ENCODE results near the gene NAT10. TPM values are rescaled to one million over a fixed set of nuclear protein-coding genes. Genes with fewer than 3 reads are reported as not detected.

Gene NAT10
- total RNA-seq, 4 donors from 2014 or later = 19.9 to 27.5 (median 21.6) TPM

- H3K9me3 ChIP-seq = no peaks in the 10 kb centered on the region
- H3K4me1 ChIP-seq = peaks cover 0 to 6% (median 0%) of the 10 kb centered on the region in 3 donors
- no peaks in the 10 kb centered on the region for H3K27me3 ChIP-seq
- ATAC-seq = no peak
- WGBS, 2 donors (ENCODE audit: low coverage in 1 of 2) = 80 to 88% methylated on average over 3 to 7 of the region's 9 CpGs
- no peaks in the 10 kb centered on the region for H3K36me3 ChIP-seq
- no peak overlapping the region for H3K4me3 ChIP-seq
- no peak for TF ChIP-seq POLR2A (IDR thresholded peaks at IDR 0.05)
- TF ChIP-seq EP300 (IDR thresholded peaks at IDR 0.05) = no peak
- TF ChIP-seq, protein P1, sequence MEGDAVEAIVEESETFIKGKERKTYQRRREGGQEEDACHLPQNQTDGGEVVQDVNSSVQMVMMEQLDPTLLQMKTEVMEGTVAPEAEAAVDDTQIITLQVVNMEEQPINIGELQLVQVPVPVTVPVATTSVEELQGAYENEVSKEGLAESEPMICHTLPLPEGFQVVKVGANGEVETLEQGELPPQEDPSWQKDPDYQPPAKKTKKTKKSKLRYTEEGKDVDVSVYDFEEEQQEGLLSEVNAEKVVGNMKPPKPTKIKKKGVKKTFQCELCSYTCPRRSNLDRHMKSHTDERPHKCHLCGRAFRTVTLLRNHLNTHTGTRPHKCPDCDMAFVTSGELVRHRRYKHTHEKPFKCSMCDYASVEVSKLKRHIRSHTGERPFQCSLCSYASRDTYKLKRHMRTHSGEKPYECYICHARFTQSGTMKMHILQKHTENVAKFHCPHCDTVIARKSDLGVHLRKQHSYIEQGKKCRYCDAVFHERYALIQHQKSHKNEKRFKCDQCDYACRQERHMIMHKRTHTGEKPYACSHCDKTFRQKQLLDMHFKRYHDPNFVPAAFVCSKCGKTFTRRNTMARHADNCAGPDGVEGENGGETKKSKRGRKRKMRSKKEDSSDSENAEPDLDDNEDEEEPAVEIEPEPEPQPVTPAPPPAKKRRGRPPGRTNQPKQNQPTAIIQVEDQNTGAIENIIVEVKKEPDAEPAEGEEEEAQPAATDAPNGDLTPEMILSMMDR (IDR thresholded peaks at IDR 0.05) = no peak
- TF ChIP-seq POLR2AphosphoS5 (IDR thresholded peaks at IDR 0.05) = no peak
- H3K27ac ChIP-seq = no peak overlapping the region
These were observed 78.5 kb downstream of the NAT10 start for GRCh38 chr11:34183848-34184391.

- TF ChIP-seq POLR2AphosphoS5 (IDR thresholded peaks at IDR 0.05) (no peak), EP300 (IDR thresholded peaks at IDR 0.05) (no peak), POLR2A (IDR thresholded peaks at IDR 0.05) (no peak)
- TF ChIP-seq, protein P1 (IDR thresholded peaks at IDR 0.05) = no peak
- ATAC-seq = no peak
- WGBS, 2 donors (ENCODE audit: low coverage in 1 of 2) = 100% methylated on average over 1 to 2 of the region's 14 CpGs
These were observed 79.1 kb downstream of the NAT10 start for GRCh38 chr11:34184505-34185015.

GRCh38 chr11:34185926-34186841 lies 80.8 kb downstream of the NAT10 start:
- no peaks in the 10 kb centered on the region for H3K27me3 ChIP-seq
- H3K36me3 ChIP-seq = no peaks in the 10 kb centered on the region
- no peak overlapping the region for H3K27ac ChIP-seq
- ATAC-seq = no peak
- 65 to 70% methylated on average over 4 to 8 of the region's 22 CpGs for WGBS, 2 donors (ENCODE audit: low coverage in 1 of 2)
- no peaks in the 10 kb centered on the region for H3K9me3 ChIP-seq
- no peak overlapping the region for H3K4me3 ChIP-seq
- TF ChIP-seq, protein P1 (IDR thresholded peaks at IDR 0.05) = no peak
- TF ChIP-seq POLR2AphosphoS5 (IDR thresholded peaks at IDR 0.05) (no peak), EP300 (IDR thresholded peaks at IDR 0.05) (no peak), POLR2A (IDR thresholded peaks at IDR 0.05) (no peak)
- H3K4me1 ChIP-seq = peaks cover 0 to 6% (median 0%) of the 10 kb centered on the region in 3 donors

More at GRCh38 chr11:34184505-34185015, 79.1 kb downstream of the NAT10 start:
- Histone ChIP-seq H3K27ac (no peak overlapping the region), H3K36me3 (no peaks in the 10 kb centered on the region), H3K4me3 (no peak overlapping the region), H3K4me1 (peaks cover 0 to 6% (median 0%) of the 10 kb centered on the region in 3 donors), H3K9me3 (no peaks in the 10 kb centered on the region), H3K27me3 (no peaks in the 10 kb centered on the region)

GRCh38 chr11:34188181-34188580 lies 82.8 kb downstream of the NAT10 start:
- H3K4me1 ChIP-seq = peaks cover 0 to 22% (median 6%) of the 10 kb centered on the region in 3 donors
- no peak overlapping the region for H3K27ac ChIP-seq
- H3K9me3 ChIP-seq = no peaks in the 10 kb centered on the region
- ATAC-seq = no peak
- no peak overlapping the region for H3K4me3 ChIP-seq
- WGBS, 2 donors (ENCODE audit: low coverage in 1 of 2) = 87 to 90% methylated on average over 2 to 4 of the region's 5 CpGs
- H3K27me3 ChIP-seq = no peaks in the 10 kb centered on the region
- TF ChIP-seq, protein P1 (IDR thresholded peaks at IDR 0.05) = no peak
- TF ChIP-seq EP300 (IDR thresholded peaks at IDR 0.05) = no peak
- no peak for TF ChIP-seq POLR2A (IDR thresholded peaks at IDR 0.05)
- TF ChIP-seq POLR2AphosphoS5 (IDR thresholded peaks at IDR 0.05) = no peak
- H3K36me3 ChIP-seq = no peaks in the 10 kb centered on the region

Measured in gastroesophageal sphincter (tissue), 4 donors.